Ascending aorta (tissue), 2 donors: ENCODE measurements around the gene RNF213. TPM values are rescaled to one million over a fixed set of nuclear protein-coding genes. Genes with fewer than 3 reads are reported as not detected.

Source experiments
- DNase-seq, 2 donors: peaks; one replicate each; pipeline ENCODE4 v3.0.0-alpha.2; 2019; ENCODE audit warnings: low spot score in 2 of 2
- H3K27ac ChIP-seq, 2 donors: fragments of 200-600 bp; sonication (generic); one replicate each; pipeline ENCODE4 v1.5.1; 2016 to 2017; ENCODE audit warnings: mild to moderate bottlenecking in 1 of 2
- H3K27me3 ChIP-seq: fragments of 200-600 bp; sonication (generic); one replicate; pipeline ENCODE4 v1.5.1; 2017
- H3K36me3 ChIP-seq, 2 donors: fragments of 200-600 bp; sonication (generic); one replicate each; pipeline ENCODE4 v1.5.1; 2016
- H3K4me1 ChIP-seq, 2 donors: fragments of 200-600 bp; sonication (generic); one replicate each; pipeline ENCODE4 v1.5.1; 2016 to 2017; ENCODE audit warnings: mild to moderate bottlenecking in 1 of 2
- H3K4me3 ChIP-seq, 2 donors: fragments of 200-600 bp; sonication (generic); one replicate each; pipeline ENCODE4 v1.5.1; 2016 to 2017; ENCODE audit warnings: mild to moderate bottlenecking in 1 of 2
- H3K9me3 ChIP-seq, 2 donors: fragments of 200-600 bp; sonication (generic); one replicate each; pipeline ENCODE4 v1.5.1; 2016
- intact Hi-C: fragments of 100-400 bp; cut with DNase I; formaldehyde crosslinking; loops from one replicate; pipeline ENCODE4 v1.15.1; 2023
- total RNA-seq: library from RNA; depleted of rRNA; stranded (reverse); fragments of >200 nt; gene quantifications from one replicate; pipeline ENCODE4 v1.1.0, GENCODE V29; 2016
- TF ChIP-seq, protein P1 (sequence below), 3 experiments: fragments of 200-600 bp in 2 of 3; fragments of 450-650 bp in 1 of 3; sonication (generic) in 2 of 3; IDR thresholded peaks; one replicate each; pipeline ENCODE4 v1.5.1; 2016 to 2019; ENCODE audit warnings: antibody characterized with exemption in 3 of 3, mild to moderate bottlenecking in 1 of 3, moderate library complexity in 1 of 3

The RNF213 gene
- total RNA-seq, 1 donor from 2014 or later: 155 TPM

DNA sequence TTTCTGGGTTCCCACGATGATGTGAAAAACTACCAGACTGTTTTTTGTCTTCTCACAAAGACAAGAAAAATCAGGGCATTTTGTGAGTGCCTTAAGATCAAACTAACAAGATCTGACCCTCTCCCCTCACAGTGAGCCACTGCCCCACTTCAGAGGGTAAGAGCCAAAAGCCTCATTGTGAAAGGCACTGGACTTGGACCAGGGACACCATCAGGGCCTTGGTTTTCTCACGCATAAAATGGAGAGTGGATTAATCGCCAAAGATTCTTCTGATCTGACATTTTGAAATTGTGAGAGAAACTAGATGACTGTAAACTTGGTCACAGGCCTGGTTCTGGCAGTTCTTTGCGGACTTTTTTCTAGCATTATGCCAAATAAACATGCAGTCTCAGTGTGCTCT is 133.3 kb downstream of the RNF213 start:
- TF ChIP-seq, protein P1, sequence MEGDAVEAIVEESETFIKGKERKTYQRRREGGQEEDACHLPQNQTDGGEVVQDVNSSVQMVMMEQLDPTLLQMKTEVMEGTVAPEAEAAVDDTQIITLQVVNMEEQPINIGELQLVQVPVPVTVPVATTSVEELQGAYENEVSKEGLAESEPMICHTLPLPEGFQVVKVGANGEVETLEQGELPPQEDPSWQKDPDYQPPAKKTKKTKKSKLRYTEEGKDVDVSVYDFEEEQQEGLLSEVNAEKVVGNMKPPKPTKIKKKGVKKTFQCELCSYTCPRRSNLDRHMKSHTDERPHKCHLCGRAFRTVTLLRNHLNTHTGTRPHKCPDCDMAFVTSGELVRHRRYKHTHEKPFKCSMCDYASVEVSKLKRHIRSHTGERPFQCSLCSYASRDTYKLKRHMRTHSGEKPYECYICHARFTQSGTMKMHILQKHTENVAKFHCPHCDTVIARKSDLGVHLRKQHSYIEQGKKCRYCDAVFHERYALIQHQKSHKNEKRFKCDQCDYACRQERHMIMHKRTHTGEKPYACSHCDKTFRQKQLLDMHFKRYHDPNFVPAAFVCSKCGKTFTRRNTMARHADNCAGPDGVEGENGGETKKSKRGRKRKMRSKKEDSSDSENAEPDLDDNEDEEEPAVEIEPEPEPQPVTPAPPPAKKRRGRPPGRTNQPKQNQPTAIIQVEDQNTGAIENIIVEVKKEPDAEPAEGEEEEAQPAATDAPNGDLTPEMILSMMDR (IDR thresholded peaks at IDR 0.05): no peak
- H3K27ac ChIP-seq: no peak overlapping the region
- no peaks in the 10 kb centered on the region for H3K27me3 ChIP-seq
- no peaks in the 10 kb centered on the region for H3K9me3 ChIP-seq
- peaks cover 54 to 65% of the 10 kb centered on the region in 2 donors for H3K36me3 ChIP-seq
- no peak overlapping the region for H3K4me3 ChIP-seq
- no peak for DNase-seq
- no peaks in the 10 kb centered on the region for H3K4me1 ChIP-seq
- intact Hi-C loops: no loop called here

DNA sequence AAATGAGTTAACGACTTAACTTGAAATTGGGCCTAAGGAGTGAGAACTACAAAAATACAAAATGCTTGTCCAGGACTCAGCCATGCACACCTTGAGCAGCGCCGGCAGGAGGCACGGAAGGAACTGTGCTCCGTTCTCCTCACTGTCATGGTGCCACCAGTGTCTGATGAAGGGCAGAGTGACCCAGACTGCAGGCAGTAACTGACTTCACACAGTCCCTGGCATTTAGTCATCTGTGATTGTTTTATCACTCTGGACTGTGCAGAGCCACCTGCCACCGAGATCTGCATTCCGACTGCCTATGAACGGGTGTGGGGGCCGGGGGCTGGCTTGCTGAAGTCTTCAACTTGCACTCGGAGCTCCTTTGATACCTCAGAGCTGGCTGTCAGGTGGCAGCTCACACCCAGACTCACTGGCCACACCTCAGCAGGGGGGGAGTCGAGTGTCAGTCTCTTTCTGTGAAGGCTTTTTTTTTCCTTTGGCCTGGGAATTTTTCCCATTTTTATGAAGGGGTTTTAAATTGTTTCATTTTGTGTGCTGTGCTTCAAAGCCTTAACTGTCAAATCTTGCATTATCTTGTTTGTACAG is 134.1 kb downstream of the RNF213 start:
- intact Hi-C loops: no loop called here
- H3K36me3 ChIP-seq: peaks cover 46 to 57% of the 10 kb centered on the region in 2 donors
- H3K27me3 ChIP-seq: no peaks in the 10 kb centered on the region
- no peaks in the 10 kb centered on the region for H3K4me1 ChIP-seq
- no peak overlapping the region for H3K27ac ChIP-seq
- H3K4me3 ChIP-seq: no peak overlapping the region
- H3K9me3 ChIP-seq: no peaks in the 10 kb centered on the region
- TF ChIP-seq, protein P1 (IDR thresholded peaks at IDR 0.05): no peak
- no peak for DNase-seq

DNA sequence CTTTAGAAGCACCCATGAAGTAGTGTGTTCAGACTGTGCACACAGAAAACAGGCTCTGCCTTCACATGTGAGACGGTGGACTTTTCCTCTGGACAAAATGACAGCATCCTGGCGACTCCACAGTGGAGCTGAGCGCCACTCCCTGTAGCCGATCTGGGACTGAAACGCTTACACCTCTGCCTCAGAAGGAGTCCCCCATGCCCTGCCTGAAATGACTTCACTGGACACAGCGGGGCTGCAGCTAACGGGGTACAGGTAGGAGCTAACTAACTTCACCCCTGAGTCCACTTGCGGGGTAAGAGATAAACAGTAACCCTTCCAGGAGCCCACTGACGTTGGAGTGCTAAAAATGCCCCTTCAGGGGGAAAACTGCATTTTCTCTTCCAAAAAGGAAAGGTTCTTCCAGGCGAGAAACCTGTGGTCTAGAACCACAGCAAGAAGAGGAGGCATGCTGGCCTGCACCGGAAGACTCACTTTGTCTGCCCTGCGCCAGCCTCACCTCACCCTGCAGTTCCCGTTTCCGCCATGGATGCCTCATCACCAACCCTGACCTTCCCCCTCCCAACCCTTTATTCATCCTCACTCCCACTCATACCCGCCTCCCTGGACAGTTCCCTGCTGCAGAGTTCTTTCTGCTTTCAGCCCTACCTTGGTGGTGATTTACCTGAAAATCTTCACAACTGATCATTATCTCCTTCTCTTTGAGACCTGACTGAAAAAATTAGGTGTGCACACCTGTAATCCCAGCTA is 134.9 kb downstream of the RNF213 start:
- Histone ChIP-seq H3K4me1 (no peaks in the 10 kb centered on the region), H3K4me3 (no peak overlapping the region), H3K36me3 (peaks cover 38 to 49% of the 10 kb centered on the region in 2 donors), H3K27me3 (no peaks in the 10 kb centered on the region), H3K27ac (no peak overlapping the region), H3K9me3 (no peaks in the 10 kb centered on the region)
- TF ChIP-seq, protein P1 (IDR thresholded peaks at IDR 0.05): no peak
- DNase-seq: no peak
- intact Hi-C loops: no loop called here

DNA sequence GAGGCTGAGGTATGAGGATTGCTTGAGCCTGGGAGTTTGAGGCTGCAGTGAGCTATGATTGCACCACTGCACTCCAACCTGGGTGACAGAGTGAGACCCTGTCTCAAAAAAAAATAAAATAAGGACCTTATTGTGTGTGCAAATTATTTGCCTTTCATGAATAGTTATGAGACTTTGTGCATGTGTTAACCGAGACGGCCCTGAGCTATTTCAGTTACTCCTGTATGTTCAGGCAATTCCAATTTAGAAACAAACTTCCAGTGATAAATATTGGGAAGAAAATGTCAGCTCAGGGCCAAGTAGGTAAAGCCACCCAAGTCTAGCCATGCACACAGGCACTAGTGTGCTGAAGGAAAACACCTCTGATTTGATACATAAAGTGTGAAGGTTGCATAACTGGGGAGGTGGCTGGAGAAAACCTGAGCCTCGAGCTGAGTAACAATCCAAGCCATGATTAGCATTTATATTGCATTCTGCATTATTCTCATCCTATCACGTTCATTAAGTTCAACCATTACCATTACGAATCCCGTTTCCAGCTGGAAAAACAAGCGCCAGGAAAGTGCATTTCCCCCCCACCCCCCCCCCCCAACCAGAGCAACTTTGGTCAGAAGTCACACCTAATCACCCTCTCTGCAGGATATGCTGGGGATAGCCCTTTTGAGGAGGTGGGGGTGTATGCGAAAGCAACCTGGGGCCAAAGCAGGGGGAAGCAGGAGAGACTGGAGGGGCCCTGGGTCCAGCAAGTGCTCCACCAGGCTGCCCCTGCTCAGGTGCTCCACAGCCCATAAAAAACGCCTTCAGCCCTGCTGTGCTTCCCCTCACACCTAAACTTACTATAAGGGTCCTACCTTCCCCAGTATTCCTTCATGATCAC is 135.7 kb downstream of the RNF213 start:
- Histone ChIP-seq H3K36me3 (peaks cover 30 to 41% of the 10 kb centered on the region in 2 donors), H3K4me3 (no peak overlapping the region), H3K27ac (no peak overlapping the region), H3K9me3 (no peaks in the 10 kb centered on the region), H3K4me1 (no peaks in the 10 kb centered on the region), H3K27me3 (no peaks in the 10 kb centered on the region)
- intact Hi-C loops: no loop called here
- no peak for DNase-seq
- TF ChIP-seq, protein P1 (IDR thresholded peaks at IDR 0.05): no peak

GRCh38 chr17:80397034-80397387 is 136.4 kb downstream of the RNF213 start:
- Histone ChIP-seq H3K36me3 (peaks cover 26 to 38% of the 10 kb centered on the region in 2 donors), H3K4me1 (no peaks in the 10 kb centered on the region), H3K9me3 (no peaks in the 10 kb centered on the region), H3K27me3 (no peaks in the 10 kb centered on the region), H3K27ac (no peak overlapping the region), H3K4me3 (no peak overlapping the region)
- TF ChIP-seq, protein P1 (IDR thresholded peaks at IDR 0.05): no peak
- intact Hi-C loops: no loop called here
- DNase-seq: no peak
